PC-3 (cell line): ENCODE data around the gene TMUB2. TPM values are rescaled to one million over a fixed set of nuclear protein-coding genes. Genes with fewer than 3 reads are reported as not detected.
A peak's percentile ranks its signal among the peaks of the same experiment; 100 is the strongest.

Experiments
- ATAC-seq: fragments of 200-7000 bp; cut with Tn5 transposase; 2 replicates; pipeline ENCODE4 v1.9.1; 2020; ENCODE audit warnings: mild to moderate bottlenecking, moderate library complexity
- BruUV-seq: library from RNA; stranded (reverse); fragments of 400-500 nt; replicated peaks from 2 replicates; lab custom pipeline; 2021; lab: Mats Ljungman, UMichigan
- CTCF ChIA-PET: fragments of 300-600 bp; sonication (Branson Sonifier 250); formaldehyde crosslinking; loops from one replicate; lab custom pipeline; 2022; ENCODE audit warnings: antibody characterized with exemption; lab: Charles Lee
- POLR2A ChIA-PET: fragments of 300-600 bp; sonication (Branson Sonifier 250); formaldehyde crosslinking; loops from one replicate; lab custom pipeline; 2022; ENCODE audit warnings: antibody characterized with exemption; ENCODE audit not compliant: unreplicated experiment; lab: Charles Lee
- DNase-seq: peaks from one replicate; pipeline ENCODE4 v3.0.0-alpha.2; 2015
- H2AFZ ChIP-seq: fragments of 300-600 bp; sonication (generic); 2 replicates; pipeline ENCODE4 v1.6.0; 2016; ENCODE audit warnings: antibody characterized with exemption, low read length
- H3F3A ChIP-seq: fragments of 300-600 bp; sonication (generic); one replicate; pipeline ENCODE4 v1.6.0; 2017; ENCODE audit warnings: antibody characterized with exemption, low read length, control low read depth, mild to moderate bottlenecking; ENCODE audit not compliant: unreplicated experiment
- H3K27ac ChIP-seq: fragments of 300-600 bp; sonication (generic); 2 replicates; pipeline ENCODE4 v1.5.1; 2016; ENCODE audit warnings: mild to moderate bottlenecking, low read length
- H3K27me3 ChIP-seq: fragments of 300-600 bp; sonication (generic); 2 replicates; pipeline ENCODE4 v1.6.1; 2016; ENCODE audit warnings: low read length, mixed read lengths
- H3K36me3 ChIP-seq: fragments of 300-600 bp; sonication (generic); 2 replicates; pipeline ENCODE4 v1.6.1; 2016; ENCODE audit warnings: low read depth, mixed run types, low read length, mixed read lengths
- H3K4me1 ChIP-seq: fragments of 300-600 bp; sonication (generic); 2 replicates; pipeline ENCODE4 v1.5.1; 2016; ENCODE audit warnings: low read length; ENCODE audit not compliant: insufficient read depth
- H3K4me2 ChIP-seq: fragments of 300-600 bp; sonication (generic); 2 replicates; pipeline ENCODE4 v1.6.0; 2016; ENCODE audit warnings: low read length
- H3K4me3 ChIP-seq: fragments of 300-600 bp; sonication (generic); 2 replicates; pipeline ENCODE4 v1.5.1; 2016; ENCODE audit warnings: mild to moderate bottlenecking, low read length, mixed read lengths
- H3K79me2 ChIP-seq: fragments of 300-600 bp; sonication (generic); 2 replicates; pipeline ENCODE4 v1.6.1; 2017; ENCODE audit warnings: low read length, mixed read lengths
- H3K9ac ChIP-seq: fragments of 300-600 bp; sonication (generic); 2 replicates; pipeline ENCODE4 v1.6.0; 2016; ENCODE audit warnings: mild to moderate bottlenecking, low read length
- H3K9me2 ChIP-seq: fragments of 300-600 bp; sonication (generic); replicated peaks from 2 replicates; pipeline ENCODE4 v1.6.1; 2016; ENCODE audit warnings: mixed run types, low read length, mixed read lengths
- H3K9me3 ChIP-seq: fragments of 300-600 bp; sonication (generic); 2 replicates; pipeline ENCODE4 v1.6.1; 2016; ENCODE audit warnings: low read length, mixed read lengths
- H4K20me1 ChIP-seq: fragments of 300-600 bp; sonication (generic); 2 replicates; pipeline ENCODE4 v1.6.1; 2016; ENCODE audit warnings: low read length, mixed read lengths
- CTCF ChIP-seq: fragments of 300-600 bp; sonication (generic); conservative IDR thresholded peaks from 2 replicates; pipeline ENCODE4 v1.5.1; 2017; ENCODE audit warnings: antibody characterized with exemption, low read depth, mild to moderate bottlenecking, low read length
- EZH2 ChIP-seq: fragments of 300-600 bp; sonication (generic); IDR thresholded peaks from one replicate; pipeline ENCODE4 v1.6.1; 2017; ENCODE audit warnings: antibody characterized with exemption, mild to moderate bottlenecking, low read length; ENCODE audit not compliant: unreplicated experiment
- EZH2phosphoT487 ChIP-seq: fragments of 300-600 bp; sonication (generic); IDR thresholded peaks from 2 replicates; pipeline ENCODE4 v1.6.1; 2018; ENCODE audit warnings: mild to moderate bottlenecking, antibody characterized with exemption, low read length, borderline replicate concordance
- intact Hi-C: fragments of 100-400 bp; cut with micrococcal nuclease; formaldehyde crosslinking; loops from 2 replicates; pipeline ENCODE4 v1.9.0; 2023
- total RNA-seq: library from RNA; depleted of rRNA; stranded (reverse); fragments of >200 nt; gene quantifications from 2 replicates; pipeline ENCODE4 v1.2.3, GENCODE V29; 2014

The TMUB2 gene
- total RNA-seq, 1 experiment from 2014 or later = 43.4 TPM

DNA sequence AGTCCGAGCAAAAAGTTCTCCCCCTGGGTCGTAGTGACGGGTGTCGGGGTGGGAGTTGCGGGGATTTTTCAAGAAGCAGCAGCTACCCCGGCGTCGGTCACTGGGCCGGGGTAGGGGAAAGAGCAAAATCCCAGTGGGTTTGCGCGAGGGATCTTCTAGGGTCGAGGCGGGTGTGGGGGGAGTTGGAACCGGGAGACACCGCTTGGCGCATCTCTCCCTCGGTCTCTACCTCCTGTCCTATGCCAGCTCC is 35.0 kb downstream of the TMUB2 start:
- POLR2A ChIA-PET = interaction anchor here (0.6 to 1.0 kb wide), 5 partner anchors 58 to 1223 kb away, joined by 3 to 20 read pairs (median 5); partner anchors contain the start of gene RPL27
- Histone ChIP-seq H4K20me1 (no peaks in the 10 kb centered on the region), H3K4me2 (peak overlapping the region; percentile 94), H3K4me1 (peaks cover 43% of the 10 kb centered on the region), H3F3A (peaks cover 10% of the 10 kb centered on the region), H3K27ac (peak overlapping the region; percentile 87), H3K4me3 (peak overlapping the region; percentile 95), H3K9me3 (no peaks in the 10 kb centered on the region), H3K79me2 (peaks cover 47% of the 10 kb centered on the region), H3K9me2 (no peaks in the 10 kb centered on the region), H3K36me3 (peaks cover 5% of the 10 kb centered on the region; the same call in 1 of the 2 replicates), H2AFZ (peak overlapping the region; percentile 58), H3K9ac (peak overlapping the region; percentile 97), H3K27me3 (no peaks in the 10 kb centered on the region)
- no peak for DNase-seq
- CTCF ChIA-PET = interaction anchor here (0.6 to 1.8 kb wide), 8 partner anchors 13 to 398 kb away, joined by 3 to 8 read pairs (median 5); no protein-coding TSS in a partner anchor
- BruUV-seq = no TSS peak
- intact Hi-C loops = loop anchor here (1.0 kb wide), 2 partner anchors 83 to 103 kb away; partner anchors contain the start of gene SLC25A39
- TF ChIP-seq EZH2phosphoT487 (no peak), CTCF (no peak), EZH2 (no peak)
- no peak for ATAC-seq

DNA sequence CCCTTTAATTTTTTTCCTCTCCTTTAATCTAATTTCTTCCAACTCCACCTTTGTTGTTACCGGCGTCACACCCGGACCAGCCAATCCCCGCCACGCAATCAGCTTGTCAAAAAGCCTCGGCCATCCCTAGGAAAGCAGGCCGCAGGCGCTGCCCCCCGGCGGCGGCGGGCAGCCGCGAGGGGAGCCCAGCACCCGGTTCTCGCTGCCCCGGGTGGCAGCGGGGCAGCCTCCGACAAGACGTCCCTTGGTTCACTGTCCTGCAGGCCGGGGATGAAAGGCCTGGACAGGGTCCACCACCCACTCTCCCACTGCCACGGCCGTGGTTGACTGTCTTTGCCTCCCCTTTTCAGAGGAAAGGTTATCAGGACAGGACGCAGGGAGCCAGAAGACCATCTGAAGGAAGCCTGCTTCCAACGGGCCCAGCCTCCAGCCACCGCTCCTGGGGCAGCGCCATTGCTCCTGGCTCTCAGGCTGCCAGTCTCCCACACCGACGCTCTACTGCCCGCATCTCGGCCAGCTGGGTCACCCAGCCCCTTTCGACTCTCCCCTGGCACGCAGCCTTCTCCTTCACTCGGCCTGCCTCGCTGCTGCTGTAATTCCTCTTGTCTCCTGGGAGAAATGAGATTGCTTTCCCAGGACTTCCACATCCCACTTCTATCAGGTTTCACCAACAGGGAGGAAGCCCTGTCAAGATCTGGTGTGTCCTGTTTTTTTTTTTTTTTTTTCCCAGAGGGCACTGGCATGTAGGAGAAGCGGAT is 35.5 kb downstream of the TMUB2 start:
- Histone ChIP-seq H3K4me1 (peaks cover 38% of the 10 kb centered on the region), H3K9me2 (no peaks in the 10 kb centered on the region), H3K79me2 (peaks cover 42% of the 10 kb centered on the region), H3K9ac (peak overlapping the region; percentile 97), H3K27ac (peak overlapping the region; percentile 87), H3K4me2 (peak overlapping the region; percentile 94), H2AFZ (peak overlapping the region; percentile 58), H3K4me3 (peak overlapping the region; percentile 95), H3K27me3 (no peaks in the 10 kb centered on the region), H3F3A (peaks cover 10% of the 10 kb centered on the region), H4K20me1 (no peaks in the 10 kb centered on the region), H3K36me3 (peaks cover under 1% of the 10 kb centered on the region; the same call in 1 of the 2 replicates), H3K9me3 (no peaks in the 10 kb centered on the region)
- no peak for TF ChIP-seq EZH2
- TF ChIP-seq CTCF = peak; percentile 36
- intact Hi-C loops = loop anchor here (1.0 kb wide), 1 partner anchor 102 kb away; the partner anchor contains the start of gene SLC25A39
- CTCF ChIA-PET = interaction anchor here (0.6 to 1.8 kb wide), 8 partner anchors 14 to 398 kb away, joined by 3 to 8 read pairs (median 5); no protein-coding TSS in a partner anchor
- ATAC-seq (peak; percentile 21), DNase-seq (peak; percentile 83)
- BruUV-seq = no TSS peak
- POLR2A ChIA-PET = interaction anchor here (0.6 to 1.0 kb wide), 5 partner anchors 58 to 1224 kb away, joined by 3 to 20 read pairs (median 5); partner anchors contain the start of gene RPL27
